Measurements from ENCODE around the gene RTN4IP1.
A peak's percentile ranks its signal among the peaks of the same experiment; 100 is the strongest.
"Not testable (repeated sequence)": the region's sequence is repeated elsewhere in the genome, so short reads cannot be mapped to it uniquely, and the experiment has no call there.

The RTN4IP1 gene

GRCh38 chr6:106626485-106626884 is 2.8 kb downstream of the RTN4IP1 start:
- peak; percentile 51 for DNase-seq

- no peak for DNase-seq
Observed at GRCh38 chr6:106623039-106623438, 6.3 kb downstream of the RTN4IP1 start.

- no peak for DNase-seq
Observed at GRCh38 chr6:106622412-106622811, 6.9 kb downstream of the RTN4IP1 start.

- DNase-seq, result no peak
Observed at GRCh38 chr6:106620931-106621672, 8.2 kb downstream of the RTN4IP1 start.

DNA sequence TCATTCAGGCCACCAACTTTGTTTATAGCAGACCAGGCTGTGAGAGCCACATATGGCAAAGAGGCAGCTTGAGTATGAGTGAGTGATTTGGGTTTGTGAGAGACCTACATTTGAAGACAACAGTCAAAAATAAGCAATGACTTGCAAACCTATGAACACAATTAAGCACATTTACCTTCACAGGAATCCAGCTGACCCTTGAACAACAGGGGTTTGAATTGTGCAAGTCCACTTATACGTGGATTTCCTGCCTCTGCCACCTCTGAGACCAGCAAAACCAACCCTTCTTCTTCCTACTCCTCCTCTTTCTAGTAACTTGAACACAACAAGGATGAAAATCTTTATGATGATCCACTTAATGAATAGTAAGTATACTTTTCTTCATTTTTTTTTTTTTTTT is 10.1 kb downstream of the RTN4IP1 start:
- DNase-seq, result no peak

GRCh38 chr6:106618324-106618723 is 11.0 kb downstream of the RTN4IP1 start:
- DNase-seq, result no peak

DNA sequence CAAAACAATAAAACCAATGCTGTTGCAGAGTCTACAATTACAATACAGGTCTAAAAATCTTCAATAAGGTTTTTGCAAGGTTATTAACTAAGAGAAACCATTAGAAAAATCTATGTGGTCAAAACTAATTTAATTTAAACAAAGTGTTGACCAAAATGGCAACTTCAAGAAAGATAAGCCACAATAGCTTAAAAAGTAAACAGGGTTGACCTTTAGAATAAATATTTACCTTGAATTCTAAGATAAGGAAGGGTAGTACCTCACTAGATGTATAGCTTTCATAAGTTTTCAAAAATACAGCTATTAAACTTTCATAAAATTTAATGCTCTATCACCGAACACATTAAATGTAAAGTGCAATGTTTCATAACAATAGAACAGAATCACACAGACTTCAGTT is 11.4 kb downstream of the RTN4IP1 start:
- DNase-seq, result no peak

DNA sequence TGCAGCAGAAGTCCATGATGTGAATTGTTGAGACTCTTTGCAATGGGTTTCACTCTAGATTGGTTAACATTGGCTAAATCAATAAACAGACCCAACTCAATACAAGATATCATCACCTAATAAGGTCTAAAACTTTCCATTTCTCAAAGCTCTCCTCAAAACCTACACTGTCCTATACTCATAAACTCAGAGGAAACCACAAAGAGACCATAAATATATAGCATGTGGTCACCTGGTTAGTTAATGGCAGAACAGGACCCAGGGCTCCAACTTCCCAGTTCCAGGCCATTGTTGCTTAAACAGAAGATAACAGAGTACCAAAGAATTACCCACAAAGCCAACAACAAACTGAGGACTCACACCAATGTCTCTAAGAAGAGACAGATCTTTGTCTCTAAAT is 12.0 kb downstream of the RTN4IP1 start:
- no peak for DNase-seq

GRCh38 chr6:106614592-106615257 is 14.6 kb downstream of the RTN4IP1 start:
- no peak for DNase-seq

DNA sequence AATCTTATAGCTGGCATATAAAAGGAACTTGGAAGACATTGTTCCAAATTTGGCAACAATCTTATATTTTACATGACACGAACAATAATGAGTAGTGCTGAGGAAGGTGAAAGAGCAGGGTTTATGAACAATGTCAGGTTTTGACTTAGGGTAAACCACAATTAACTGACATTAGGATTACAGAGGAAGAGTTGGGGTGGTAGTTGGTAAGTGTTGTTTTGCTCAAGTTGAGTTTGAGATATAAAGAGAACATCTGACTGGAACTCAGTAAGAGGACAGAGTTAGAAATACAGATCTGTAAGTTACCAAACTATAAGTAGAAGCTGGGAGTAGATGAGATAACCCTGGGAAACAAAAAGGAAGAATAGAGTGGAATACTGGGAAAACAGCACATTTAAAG is 15.1 kb downstream of the RTN4IP1 start:
- no peak for DNase-seq

DNA sequence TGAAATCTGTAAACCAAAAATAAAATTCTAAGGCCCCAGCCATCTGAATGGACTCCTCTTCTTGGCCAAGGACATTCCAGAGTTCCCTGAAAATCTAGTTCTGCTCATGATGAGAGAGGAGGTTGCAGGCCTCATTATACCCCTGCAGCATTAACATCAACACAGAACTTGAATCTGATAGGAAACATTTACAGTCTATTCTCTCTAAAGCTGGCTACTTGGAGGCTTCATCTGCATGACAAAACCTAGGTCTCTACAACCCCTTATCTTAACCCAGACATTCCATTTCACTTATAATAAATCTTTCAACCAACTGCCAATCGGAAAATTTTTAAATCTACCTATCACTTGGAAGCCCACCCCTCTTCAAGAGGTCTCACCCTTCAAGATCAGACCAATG is 15.7 kb downstream of the RTN4IP1 start:
- no peak for DNase-seq

GRCh38 chr6:106612671-106613416 is 16.5 kb downstream of the RTN4IP1 start:
- DNase-seq, result no peak

GRCh38 chr6:106611030-106611429 is 18.3 kb downstream of the RTN4IP1 start:
- no peak for DNase-seq

GRCh38 chr6:106609699-106610098 is 19.6 kb downstream of the RTN4IP1 start:
- DNase-seq, result peak; percentile 4

GRCh38 chr6:106608080-106608668 is 21.1 kb downstream of the RTN4IP1 start:
- peak; percentile 68 for DNase-seq

- no peak for DNase-seq
Observed at GRCh38 chr6:106600329-106600728, 29.0 kb downstream of the RTN4IP1 start.

DNA sequence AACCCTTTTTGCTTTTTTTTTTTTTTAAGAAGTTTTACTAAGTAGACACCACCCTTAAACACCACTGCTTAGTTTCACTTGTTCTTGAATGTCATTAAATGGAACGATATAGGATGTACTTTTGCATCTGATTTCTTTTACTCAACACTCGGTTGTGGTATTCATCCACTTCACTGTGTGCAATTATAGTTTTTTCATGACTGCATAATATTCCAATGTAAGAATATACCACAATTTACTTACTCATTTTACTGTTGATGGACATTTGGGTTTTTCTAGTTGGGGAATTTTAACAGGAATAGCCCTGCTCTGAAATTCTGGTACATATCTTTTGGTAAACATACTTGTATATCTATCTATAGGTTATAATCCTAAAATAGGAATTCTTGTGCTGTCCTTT is 29.9 kb downstream of the RTN4IP1 start:
- no peak for DNase-seq

DNA sequence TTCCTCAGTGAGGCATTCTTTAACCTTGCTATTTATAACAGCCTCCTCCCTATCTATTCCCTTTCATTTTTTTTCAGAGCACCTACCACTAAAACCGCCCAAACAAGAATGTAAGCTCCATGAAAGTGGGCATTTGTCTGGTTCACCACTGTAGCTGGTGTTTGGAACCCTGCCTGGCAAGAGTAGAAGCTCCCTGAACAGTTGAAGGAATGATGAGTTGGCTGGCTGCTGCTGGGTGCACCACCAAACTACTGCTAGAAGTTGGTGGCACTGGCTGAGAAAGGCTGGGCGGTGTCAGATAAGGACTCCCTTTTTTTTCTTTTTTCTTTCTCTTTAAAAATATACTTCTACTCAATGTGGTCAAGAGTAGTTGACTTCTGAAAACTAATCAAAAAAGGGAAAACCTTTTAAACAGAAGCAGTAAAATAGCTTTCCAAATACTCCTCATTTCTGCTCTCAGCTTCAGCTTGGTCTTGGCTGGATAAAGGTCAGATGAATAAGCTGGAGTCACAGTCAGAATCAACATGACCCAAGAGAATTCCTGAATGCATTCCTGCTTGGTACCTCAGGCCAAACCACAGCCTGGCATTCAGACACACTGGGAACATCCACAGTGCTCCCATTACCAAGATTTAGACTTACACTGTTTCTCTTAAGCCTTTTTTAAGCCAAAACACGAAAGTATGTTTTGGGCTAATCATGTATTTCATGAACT is 38.0 kb downstream of the RTN4IP1 start:
- no peak for DNase-seq

- not testable (repeated sequence) for DNase-seq
Observed at GRCh38 chr6:106588937-106589336, 40.4 kb downstream of the RTN4IP1 start.

- DNase-seq, result no peak
Observed at GRCh38 chr6:106586815-106587415, 42.4 kb downstream of the RTN4IP1 start.

DNA sequence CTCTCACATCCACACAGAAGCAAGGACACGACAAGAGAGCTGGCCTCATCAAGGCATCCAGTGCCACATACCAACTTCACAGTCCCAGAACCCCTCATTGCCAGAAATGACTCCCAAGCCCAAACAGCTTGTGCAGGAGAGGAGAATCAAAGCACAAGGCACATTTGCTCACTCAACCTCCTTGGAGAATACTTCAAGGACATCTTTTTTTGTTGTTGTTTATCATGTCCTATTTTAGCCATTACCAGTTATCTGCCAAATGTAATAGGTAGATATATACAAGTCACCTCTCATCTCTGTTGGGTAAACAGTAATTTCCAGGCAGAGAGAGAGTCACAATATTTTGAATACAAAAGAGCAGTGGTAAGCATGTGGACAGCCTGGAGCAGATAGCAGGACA is 47.8 kb downstream of the RTN4IP1 start:
- no peak for DNase-seq

DNA sequence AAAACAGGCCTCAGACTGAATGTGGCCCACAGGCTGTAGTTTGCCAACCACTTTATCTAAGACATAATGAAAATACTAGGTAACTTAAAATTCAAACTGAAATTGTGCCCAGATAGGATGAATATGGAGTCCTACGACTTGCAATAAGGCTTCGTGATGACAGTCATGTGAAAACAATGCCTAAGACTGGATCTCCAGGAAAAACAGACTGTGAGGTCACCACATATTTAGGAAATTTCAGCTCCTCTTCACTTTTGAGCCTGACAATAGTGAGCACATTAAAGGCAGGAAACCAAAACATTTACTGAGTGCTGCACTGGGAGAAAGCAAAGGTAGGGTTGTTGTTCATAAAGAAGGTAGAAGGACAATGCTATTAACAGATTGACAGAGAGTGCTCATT is 50.0 kb downstream of the RTN4IP1 start:
- DNase-seq, result no peak
